Islet precursor cell (in vitro differentiated cells): ENCODE measurements around the gene SPAG4.
A peak's percentile ranks its signal among the peaks of the same experiment; 100 is the strongest.

ENCODE experiments used
- DNase-seq: peaks from one replicate; pipeline ENCODE4 v3.0.0-alpha.2; 2018

The SPAG4 gene, protein sequence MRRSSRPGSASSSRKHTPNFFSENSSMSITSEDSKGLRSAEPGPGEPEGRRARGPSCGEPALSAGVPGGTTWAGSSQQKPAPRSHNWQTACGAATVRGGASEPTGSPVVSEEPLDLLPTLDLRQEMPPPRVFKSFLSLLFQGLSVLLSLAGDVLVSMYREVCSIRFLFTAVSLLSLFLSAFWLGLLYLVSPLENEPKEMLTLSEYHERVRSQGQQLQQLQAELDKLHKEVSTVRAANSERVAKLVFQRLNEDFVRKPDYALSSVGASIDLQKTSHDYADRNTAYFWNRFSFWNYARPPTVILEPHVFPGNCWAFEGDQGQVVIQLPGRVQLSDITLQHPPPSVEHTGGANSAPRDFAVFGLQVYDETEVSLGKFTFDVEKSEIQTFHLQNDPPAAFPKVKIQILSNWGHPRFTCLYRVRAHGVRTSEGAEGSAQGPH

DNA sequence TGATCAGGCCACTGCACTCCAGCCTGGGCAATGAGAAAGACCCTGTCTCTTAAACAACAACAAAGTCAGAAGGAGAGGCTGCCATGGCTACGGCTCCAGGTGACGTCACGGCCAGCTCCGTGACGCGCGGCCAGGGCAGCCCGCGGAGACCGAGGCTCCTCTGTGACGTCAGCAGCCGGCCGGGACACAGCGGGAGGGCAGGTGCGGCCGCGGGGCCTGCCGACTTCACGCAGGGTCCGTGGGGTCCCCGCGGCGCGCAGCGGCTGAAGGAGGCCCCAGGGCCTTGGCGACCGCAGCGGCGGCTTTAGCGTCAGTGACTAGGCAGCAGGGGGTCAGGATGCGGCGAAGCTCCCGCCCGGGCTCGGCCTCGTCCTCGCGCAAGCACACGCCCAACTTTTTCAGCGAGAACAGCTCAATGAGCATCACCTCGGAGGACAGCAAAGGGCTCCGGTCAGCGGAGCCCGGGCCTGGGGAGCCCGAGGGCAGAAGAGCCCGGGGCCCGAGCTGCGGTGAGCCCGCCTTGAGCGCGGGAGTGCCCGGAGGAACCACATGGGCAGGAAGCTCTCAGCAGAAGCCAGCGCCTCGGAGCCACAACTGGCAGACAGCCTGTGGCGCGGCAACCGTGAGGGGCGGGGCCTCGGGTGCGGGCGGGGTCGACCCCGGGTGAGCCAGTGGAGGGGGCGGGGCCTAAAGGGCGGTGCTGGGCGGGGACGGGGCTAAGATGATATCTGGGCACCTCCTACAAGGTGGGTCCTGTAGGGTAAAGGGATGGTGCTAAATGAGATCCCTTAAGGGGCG lies at the start of gene SPAG4:
Gene SPAG4, plus strand, starts transcription at position 163 of the 798 bp plus-strand sequence. Its CDS starts 175 bp downstream, at position 338.
- peak; percentile 99 for DNase-seq

DNA sequence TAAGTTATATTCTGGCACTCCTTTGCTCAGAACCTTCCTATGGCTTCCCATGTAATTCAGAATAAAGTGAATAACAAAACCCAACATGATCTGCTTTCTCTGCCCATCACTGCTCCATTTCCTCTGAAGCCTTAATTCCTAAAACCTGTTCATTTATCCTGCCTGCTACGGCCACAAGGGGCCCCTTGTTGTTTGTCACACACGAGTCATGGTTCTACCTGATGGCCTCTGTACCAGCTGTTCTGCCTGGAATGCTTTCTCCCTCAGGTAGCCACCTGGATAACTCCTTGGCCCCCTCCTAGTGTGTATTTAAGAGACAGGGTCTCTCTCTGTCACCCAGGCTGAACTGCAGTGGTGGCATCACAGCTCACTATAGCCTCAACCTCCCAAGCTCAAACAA lies 47.0 kb upstream of the SPAG4 start:
- no peak for DNase-seq

DNA sequence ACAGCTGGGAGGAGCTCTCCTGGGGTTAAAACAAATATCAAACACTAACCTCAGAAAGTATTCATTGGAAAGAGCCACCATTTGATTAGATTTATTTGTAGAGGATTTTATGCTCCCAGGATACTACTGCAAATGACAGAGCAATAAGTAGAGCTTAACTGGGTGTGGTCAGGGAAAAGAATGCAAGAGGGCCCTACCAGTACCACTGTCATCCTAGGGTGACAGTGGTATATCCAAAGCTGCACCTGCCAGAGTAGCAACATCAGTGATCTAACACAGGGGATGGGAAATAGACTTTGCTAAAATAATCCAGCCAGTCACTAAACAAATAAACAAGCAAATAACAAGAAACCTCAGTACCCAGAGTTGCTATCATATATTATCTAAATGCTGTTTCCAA lies 44.1 kb upstream of the SPAG4 start:
- DNase-seq = no peak

DNA sequence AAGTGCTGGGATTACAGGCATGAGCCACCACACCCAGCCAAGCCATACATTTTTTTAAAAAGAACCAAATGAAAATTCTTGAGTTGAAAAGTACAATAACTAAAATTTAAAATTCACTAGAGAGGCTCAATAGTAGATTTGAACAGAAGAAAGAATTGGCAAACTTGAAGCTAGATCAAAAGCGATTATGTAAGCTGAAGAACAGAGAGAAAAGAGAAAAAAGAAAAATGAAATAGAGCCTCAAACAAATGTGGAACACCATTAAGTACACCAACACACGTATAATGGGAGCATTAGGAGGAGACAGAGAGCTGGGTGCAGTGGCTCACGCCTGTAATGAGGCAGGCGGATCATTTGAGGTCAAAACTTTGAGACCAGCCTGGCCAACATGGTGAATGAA lies 42.8 kb upstream of the SPAG4 start:
- no peak for DNase-seq

DNA sequence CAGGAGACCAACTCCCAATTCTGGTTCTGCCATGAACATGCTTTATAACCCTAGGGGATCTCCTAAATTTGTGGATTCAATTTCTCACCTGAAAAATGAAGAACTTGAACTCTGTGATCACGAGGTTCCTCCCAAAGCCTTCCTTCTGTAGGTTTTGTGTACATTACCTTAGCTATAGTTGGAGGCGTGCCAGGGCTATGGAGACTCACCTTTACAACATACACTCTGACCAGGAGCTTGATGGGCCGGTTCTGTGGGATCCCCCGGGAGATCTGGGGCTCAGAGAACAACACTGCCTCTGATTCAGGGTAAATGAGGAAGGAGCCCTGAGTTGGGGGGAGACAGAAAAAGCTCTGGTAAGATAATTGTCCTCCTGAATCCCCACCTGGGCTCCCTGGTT lies 39.7 kb upstream of the SPAG4 start:
- DNase-seq = no peak

DNA sequence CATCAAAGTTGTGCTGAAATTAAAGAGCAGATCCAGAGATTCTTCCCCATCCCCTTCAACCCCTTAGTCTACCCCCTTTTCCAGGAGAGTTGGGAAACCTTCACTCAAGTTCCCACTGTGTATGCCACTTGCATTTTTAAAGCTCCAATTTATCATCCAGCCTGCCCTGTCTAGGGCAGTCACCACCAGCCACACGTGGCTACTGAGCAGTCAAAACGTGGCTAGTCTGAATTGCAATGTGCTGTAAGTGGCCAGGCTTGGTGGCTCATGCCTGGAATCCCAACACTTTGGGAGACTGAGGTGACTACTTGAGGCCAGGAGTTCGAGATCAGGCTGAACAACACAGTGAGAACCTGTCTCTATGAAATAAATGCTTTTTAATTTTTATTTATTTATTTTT lies 38.8 kb upstream of the SPAG4 start:
- no peak for DNase-seq

DNA sequence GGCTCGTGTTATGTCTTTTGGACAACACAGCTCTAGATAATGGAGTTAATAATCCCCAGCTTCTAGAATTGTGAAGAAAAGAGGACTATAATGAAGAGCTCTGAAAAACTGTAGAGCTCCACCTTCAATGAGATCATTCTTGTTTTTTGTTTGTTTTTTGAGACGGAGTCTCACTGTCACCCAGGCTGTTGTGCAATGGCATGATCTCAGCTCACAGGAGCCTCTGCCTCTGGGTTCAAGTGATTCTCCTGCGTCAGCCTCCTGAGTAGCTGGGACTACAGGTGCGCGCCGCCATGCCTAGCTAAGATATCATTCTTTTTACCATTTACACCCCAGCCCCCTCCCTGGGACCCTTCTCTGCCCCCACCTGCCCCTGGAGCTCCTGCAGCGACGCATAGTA lies 37.2 kb upstream of the SPAG4 start:
- DNase-seq = no peak

DNA sequence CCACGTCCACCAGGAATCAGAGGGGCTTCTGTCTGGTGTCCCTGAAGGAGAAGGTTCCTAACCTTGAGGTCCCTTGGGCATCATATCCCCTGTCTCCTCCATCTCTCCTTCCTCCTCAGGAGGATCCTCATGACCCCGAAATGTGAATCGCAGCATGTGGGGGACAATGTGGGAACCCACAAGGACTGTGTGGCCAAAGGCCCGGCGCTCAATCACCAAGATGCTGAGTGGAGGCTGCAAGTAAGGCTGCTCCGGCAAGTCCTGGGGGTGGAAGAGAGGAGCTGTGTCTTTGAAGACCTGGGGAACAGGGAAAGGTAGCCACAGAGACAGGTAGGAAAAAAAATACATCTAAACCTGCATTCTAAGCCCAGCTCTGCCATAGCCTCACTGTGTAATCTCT lies 36.4 kb upstream of the SPAG4 start:
- DNase-seq = no peak

DNA sequence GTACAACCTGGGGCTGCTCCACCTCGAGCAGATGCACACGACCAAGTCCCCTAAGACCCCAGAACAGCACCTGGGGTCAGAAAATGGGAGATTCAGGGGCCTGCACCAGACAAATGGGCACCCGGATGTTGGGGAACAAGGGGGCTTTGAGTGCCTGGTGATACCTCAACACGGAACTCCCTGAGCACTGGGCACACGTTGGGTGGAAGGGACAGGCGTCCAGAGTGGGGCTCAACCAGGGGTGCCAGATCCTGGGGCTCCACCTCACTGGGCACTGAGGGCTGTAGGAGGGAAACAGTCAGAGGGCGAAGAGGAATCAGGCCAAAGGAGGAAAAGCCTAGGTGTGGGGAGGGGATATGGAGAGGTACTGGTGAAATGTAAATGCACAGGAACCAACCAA lies 33.5 kb upstream of the SPAG4 start:
- no peak for DNase-seq

DNA sequence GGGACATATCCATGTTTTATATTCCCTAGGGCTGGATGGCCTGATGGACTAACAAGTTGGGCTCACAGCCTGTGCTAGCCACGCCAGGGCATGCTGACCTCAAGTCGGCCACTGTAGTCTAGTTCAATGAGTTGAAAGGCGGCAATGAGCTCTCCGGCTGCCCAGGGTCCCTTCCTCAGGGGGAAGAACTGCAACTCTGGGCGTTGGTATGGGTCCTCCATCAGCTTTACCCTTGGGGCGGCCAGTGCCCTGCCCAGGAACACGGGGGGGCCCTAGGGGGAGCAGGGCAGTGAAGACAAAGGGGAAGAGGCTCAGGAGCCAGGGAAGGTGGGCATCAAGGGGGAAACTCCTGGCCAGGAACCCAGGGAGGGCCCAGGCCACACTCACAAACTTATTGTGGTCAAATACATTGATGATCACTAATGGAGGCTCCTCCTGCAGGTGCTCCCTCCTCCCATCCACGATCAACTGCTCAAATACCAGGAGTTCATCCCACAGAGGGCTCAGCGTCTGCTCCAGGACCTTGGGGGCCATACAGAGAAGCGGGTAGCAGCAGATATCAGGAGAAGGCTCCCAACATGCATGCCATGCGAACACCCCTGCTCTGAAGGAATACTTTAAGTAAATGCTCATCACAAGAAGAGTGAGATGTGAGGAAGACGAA lies 32.8 kb upstream of the SPAG4 start:
- DNase-seq = no peak

DNA sequence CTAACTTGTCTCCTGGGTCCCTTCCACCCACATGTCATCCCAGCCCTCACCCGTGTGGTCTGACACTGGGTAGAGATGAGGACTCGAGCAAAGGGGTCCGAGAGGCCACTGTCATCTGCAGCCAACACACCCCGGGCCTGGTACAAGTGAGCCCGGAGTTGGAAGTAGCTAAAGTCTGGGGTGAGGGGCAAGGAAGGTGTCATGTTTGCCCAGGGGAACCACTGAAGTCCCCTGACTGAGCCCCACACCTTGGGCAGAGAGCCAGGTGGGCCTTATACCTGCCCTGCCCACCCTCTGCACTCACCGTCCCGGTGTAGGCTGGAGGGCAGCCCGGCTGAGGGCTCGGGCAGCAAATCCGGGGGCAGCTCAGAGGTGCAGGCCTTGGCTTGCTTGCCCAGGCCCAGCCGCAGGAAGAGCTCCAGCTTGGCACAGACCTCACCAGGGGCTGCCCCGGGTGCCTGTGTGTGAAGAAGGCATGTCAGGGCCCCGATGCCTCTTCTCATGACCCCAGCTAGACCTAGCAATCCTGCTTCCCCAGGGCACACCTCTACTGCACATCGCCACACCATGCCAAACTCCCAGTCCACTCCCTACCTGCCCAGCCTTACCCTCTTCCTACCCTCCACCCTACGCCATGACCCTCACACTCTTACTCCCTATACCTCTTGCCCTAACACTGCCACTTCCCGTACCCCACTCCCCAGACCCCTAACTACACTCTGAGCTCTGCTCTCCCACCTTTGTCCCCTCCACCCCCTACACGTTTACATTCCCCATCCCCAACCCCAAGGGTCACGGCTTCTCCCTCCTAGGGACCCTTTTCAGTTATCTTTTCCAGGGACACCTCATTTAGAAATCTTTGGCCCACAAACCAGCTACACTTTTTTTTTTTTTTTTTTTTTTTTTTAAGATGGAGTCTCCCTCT lies 31.7 kb upstream of the SPAG4 start:
- no peak for DNase-seq

DNA sequence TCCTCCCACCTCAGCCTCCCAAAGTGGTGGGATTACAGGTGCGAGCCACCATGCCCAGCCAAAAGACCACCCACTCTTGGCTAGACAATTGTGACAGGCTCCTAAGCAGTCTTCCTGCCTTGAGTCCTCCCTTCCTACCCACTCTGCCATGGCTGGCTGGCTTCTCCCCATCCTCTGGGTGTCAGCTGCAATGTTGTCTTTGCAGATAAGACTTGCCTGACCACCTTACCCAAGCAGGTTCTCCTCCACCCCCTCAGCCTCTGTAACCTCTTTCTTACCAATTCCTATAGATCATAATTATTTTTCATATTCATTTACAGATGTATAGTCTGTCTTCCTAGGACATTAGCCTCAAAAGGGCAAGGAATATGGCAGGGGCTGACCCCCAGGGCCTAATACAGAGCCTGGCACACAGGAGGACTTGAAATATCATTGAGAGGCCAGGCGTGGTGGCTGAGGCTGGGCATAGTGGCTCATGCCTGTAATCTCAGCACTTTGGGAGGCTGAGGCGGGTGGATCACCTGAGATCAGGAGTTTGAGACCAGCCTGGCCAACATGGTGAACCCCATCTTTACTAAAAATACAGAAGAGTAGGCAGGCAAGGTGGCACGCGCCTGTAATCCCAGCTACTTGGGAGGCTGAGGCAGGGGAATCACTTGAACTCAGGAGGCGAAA lies 28.7 kb upstream of the SPAG4 start:
- no peak for DNase-seq

DNA sequence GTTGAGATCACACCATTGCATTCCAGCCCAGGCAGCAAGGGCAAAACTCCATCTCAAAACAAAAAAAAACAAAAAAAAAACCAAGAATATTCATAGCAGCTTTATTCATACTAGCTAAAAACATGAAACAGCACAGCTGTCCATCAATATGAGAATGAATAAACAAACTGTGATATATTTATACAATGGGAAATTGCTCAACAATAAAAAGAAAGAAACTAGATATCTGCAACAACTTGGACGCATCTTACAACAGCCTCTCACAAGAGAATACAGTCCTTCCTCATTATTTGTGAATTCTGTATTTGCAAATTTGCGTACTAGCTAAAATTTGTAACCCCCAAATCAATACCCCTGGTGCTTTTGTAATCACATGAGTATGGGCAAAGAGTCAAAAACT lies 28.2 kb upstream of the SPAG4 start:
- DNase-seq = no peak

DNA sequence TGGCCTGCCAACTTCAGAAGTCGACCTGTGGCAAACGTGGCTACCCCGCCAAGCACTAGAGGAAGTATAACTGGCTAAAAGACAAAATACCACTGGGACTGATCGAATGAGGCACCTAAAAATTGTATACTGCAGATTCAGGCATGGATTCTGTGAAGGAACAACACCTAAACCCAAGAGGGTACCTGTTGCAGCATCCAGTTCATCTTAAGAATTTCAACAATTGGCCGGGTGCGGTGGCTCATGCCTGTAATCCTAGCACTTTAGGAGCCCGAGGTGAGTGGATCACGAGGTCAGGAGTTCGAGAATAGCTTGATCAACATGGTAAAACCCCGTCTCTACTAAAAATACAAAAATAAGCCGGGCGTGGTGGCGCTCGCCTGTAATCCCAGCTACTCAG lies 27.2 kb upstream of the SPAG4 start:
- DNase-seq = no peak

DNA sequence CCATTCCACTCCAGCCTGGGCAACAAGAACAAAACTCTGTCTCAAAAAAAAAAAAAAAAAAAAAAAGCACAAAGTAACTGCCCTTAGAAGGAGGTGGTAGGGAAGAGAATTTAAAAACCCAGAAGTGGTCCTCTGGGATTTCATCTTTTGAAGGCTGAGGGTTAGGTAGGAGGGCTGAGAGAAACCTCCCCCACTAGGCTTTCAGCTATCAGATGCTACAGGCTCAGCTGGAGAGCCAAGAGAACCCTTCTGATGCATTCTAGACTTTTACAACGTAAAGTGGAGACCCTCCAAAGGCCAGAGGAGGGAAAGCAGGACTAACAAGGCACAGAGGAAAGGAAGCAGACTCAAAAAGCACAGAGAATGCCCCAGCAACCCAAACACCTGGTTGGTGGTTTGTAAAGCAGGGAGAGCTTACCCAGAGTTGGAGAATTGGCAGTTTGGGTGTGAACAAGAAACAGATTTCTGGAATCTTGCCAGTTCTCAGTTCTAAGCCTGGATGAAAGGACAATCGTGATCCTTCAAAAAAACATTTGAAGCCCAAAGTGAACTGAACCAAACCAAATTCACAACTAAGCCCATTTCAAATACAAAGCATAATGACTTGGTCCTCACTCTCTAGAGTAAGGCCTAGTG lies 23.2 kb upstream of the SPAG4 start:
- no peak for DNase-seq

DNA sequence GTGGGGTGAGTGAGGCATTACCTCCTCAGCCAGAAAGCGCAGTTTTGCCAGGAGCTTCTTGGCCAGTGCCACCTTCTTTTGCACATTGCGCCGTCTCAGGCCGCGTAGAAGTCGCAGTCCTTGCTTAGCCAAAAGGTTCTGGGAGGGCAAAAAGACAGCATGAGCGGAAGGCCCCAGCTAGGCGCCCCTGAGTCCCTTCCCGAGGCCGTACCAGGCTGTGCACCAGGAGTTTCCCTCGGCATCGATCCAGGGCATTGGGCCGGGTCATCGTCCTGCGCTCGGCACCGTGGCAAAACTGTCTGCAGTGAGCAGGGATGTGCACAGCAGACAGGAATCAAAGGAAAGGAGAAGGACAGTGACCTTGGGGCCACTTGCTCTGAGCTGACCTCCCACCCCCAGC lies 20.2 kb upstream of the SPAG4 start:
- DNase-seq = no peak

DNA sequence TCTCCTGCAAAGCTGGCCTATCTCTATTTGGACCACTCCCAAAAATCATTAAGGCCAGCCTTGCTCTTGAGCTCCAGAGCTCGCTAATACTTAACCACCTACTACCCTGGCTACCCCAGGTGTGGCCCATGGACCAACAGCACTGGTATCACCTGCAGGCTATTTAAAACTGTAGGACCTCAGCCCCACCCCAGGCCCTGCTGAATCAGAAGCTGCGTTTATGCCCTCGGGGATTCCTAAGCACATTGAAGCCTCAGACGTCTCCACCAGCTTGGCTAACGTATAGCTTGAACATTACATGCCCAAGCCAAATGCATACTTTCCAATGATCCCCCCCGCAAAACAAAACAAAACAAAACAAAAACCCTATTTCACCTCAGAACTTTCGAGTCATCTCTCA lies 19.7 kb upstream of the SPAG4 start:
- DNase-seq = no peak

DNA sequence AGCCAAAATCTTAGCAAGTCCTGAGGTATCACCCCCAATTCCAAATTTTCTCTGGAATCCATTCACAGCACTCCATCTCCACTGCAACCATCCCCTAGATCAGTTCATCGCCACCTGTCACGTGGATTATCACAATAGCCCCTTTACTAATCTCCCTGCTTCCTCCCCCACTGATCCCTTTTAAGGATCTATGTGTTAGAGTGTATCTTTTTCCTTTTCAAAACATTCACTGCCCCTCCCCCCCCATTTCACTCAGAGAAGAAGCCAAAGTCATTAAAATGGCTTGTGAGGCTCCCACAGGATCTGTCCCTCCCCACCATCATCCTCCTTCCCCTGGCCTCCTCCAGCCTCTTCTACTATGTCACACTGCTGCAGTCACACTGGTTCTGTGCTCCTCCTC lies 18.4 kb upstream of the SPAG4 start:
- DNase-seq = no peak

DNA sequence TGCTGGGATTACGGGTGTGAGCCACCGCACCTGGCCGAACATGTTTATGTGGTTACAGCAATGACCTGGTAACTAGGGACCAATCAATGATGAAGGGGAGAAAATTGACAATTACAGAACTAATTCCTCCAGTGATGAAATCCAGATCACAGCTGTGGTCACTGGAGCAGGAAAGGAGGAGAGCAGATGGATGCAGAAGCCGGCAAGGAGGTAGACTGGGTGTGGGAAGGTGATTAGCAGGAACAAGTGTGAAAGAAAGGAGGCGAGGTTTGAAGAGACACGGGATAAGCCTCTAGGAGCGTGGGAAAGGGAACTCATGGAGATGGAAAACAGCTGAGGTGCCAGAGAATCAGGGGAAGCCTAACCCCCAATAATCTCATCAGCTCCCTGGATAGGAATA lies 17.2 kb upstream of the SPAG4 start:
- no peak for DNase-seq

DNA sequence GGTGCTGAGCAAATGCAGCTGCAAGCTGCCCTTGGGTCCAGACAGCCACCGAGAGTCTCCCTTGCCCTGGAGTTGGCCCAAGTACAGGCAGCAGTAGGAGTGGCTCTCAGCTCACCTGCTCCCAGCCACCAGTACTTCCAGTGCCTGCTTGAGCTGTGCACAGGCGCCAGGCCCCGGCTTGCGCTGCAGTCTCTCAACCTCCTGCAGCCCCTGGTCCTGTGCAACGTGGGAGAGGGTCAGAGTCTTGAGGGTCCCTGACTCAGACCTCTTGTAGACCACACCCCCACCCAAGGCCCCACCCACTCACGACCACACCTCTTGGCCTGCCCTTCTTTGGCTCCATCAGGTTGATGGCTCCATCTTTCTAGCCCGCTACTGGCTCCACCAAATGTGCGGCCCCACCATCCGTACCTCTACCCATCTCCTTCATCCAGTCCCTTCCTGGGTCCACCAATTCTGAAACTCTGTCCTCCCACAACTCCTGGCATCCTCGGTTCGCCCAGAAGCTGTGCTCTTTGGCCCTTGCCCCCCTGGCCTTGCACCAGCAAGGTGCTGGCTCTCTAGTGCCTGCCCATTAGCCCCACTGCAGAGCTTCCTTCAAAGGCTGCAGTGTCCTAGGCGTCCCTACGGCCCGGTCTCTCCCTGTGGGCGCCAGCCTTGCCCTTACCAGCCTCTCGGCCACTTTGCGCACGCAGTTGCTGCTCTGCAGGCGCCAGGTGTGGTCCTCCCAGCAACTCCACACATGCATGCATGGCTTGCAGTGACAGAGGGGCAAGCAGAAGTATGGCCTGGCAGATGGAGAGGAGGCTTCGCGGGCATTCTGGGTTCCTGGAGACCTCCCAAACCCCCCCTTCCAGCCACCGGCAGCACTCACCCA lies 16.5 kb upstream of the SPAG4 start:
- DNase-seq = no peak

DNA sequence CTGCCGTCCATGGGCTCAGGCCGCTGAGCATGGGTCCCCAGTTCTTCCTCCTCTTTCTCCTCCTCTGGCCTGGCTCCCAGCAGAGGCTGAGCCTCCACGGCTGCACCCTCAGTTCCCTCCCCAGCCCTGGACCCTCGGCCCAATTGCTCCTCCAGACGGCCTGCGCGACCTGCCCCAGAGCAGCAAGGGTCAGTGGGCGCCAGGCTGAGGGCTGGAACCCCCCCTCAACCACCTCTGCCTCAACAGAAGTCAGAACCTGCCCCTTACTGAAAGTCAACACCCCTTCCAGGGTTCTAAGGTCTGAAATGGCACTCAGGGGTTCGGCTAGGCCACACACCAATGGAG lies 15.9 kb upstream of the SPAG4 start:
- DNase-seq = no peak
